Epithelial cell of proximal tubule (primary cell): ENCODE measurements around the gene EPN3. TPM values are rescaled to one million over a fixed set of nuclear protein-coding genes. Genes with fewer than 3 reads are reported as not detected.

Source experiments
- DNase-seq: peaks from one replicate; pipeline ENCODE4 v3.0.0-alpha.2; 2011; ENCODE audit warnings: low read depth
- H3K4me3 ChIP-seq: 2 replicates; pipeline ENCODE4 v1.5.1; 2011; ENCODE audit warnings: low read depth, mild to moderate bottlenecking, low read length
- total RNA-seq: library from RNA; depleted of rRNA; stranded (reverse); fragments of >200 nt; gene quantifications from 2 replicates; pipeline ENCODE4 v1.2.3, GENCODE V29; 2015
- TF ChIP-seq, protein P1 (sequence below): conservative IDR thresholded peaks from 2 replicates; pipeline ENCODE4 v1.5.1; 2012; ENCODE audit warnings: low read depth, mild to moderate bottlenecking, low read length

Gene EPN3
- total RNA-seq, 1 donor from 2014 or later = 2.8 TPM

DNA sequence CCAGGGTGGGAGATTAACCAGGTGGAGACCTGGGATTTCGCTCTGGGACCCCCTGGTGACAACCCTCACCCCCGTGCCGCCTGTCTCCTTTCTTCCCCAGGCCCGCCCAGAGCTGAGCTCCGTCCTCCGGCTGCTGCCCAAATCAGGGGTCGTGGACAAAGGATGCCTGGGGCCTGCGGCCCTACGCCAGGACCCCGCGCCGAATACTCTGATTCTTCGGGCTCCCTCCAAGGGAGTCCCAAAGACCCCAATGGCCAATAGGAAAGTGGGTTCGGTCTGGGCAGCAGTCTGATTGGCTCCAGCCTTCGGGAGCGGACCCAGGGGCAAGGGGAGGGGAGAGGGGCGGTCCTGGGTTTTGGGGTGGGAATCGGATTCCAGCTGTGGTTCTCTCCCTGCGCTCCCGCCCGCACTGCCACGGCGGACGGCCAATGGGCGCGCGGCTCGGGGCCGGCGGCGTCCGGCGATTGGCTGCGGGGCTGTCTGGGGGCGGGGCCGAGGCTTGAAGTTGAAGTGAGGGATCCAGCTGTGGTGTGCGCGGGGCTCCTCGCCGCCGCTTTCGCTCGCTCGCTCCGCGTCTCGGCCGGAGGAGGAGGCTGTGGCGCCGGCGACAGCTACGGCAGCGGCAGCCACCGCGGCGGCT, 27.8 kb downstream of the EPN3 start, which contains the start of gene CACNA1G:
Gene CACNA1G (plus strand): TSS at position 531 of the 640 bp plus-strand sequence. CDS start 745 bp downstream, outside the sequence.
- TF ChIP-seq, protein P1, sequence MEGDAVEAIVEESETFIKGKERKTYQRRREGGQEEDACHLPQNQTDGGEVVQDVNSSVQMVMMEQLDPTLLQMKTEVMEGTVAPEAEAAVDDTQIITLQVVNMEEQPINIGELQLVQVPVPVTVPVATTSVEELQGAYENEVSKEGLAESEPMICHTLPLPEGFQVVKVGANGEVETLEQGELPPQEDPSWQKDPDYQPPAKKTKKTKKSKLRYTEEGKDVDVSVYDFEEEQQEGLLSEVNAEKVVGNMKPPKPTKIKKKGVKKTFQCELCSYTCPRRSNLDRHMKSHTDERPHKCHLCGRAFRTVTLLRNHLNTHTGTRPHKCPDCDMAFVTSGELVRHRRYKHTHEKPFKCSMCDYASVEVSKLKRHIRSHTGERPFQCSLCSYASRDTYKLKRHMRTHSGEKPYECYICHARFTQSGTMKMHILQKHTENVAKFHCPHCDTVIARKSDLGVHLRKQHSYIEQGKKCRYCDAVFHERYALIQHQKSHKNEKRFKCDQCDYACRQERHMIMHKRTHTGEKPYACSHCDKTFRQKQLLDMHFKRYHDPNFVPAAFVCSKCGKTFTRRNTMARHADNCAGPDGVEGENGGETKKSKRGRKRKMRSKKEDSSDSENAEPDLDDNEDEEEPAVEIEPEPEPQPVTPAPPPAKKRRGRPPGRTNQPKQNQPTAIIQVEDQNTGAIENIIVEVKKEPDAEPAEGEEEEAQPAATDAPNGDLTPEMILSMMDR = no peak
- H3K4me3 ChIP-seq = peak within 1 kb of the TSS; percentile 31
- no peak for DNase-seq

DNA sequence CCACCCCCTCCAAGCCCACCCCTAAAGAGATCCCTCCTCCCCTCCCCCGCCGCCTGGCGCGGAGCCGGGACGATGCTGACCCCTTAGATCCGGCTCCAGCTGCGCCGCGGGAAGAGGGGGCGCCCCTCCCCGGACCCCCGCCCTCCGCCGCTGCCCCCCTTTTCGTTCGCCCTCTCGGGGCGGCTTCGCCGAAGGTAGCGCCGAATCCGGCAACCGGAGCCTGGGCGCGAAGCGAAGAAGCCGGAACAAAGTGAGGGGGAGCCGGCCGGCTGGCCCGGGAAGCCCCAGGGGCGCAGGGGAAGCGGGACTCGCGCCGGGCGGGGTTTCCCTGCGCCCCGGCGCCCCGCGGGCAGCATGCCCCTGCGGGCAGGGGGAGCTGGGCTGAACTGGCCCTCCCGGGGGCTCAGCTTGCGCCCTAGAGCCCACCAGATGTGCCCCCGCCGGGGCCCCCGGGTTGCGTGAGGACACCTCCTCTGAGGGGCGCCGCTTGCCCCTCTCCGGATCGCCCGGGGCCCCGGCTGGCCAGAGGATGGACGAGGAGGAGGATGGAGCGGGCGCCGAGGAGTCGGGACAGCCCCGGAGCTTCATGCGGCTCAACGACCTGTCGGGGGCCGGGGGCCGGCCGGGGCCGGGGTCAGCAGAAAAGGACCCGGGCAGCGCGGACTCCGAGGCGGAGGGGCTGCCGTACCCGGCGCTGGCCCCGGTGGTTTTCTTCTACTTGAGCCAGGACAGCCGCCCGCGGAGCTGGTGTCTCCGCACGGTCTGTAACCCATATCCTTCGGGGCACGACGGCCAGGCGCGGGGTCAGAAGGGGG, 28.6 kb downstream of the EPN3 start:
- TF ChIP-seq, protein P1 = no peak
- H3K4me3 ChIP-seq = no peak overlapping the region
- no peak for DNase-seq

DNA sequence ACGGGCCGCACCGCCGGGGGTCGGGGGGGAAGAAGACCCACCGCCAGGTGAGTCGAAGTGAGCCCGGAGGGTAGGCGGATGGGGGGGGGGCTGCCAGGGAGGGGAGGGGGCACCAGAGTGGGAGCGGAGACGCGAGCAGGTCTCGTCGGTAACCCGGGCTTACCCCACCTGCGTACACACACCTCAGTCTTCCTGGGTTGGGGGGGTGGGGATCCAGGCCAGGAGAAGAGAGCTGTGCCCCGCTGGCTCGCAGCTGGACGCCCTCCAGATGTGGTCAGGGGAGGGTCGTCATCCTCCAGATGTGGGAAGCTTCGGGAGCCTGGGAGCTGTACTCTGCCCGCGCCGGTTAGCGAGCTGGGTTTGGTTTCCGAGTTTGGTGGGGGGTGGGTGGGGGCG, 29.2 kb downstream of the EPN3 start:
- DNase-seq = no peak
- H3K4me3 ChIP-seq = no peak overlapping the region
- TF ChIP-seq, protein P1 = no peak

DNA sequence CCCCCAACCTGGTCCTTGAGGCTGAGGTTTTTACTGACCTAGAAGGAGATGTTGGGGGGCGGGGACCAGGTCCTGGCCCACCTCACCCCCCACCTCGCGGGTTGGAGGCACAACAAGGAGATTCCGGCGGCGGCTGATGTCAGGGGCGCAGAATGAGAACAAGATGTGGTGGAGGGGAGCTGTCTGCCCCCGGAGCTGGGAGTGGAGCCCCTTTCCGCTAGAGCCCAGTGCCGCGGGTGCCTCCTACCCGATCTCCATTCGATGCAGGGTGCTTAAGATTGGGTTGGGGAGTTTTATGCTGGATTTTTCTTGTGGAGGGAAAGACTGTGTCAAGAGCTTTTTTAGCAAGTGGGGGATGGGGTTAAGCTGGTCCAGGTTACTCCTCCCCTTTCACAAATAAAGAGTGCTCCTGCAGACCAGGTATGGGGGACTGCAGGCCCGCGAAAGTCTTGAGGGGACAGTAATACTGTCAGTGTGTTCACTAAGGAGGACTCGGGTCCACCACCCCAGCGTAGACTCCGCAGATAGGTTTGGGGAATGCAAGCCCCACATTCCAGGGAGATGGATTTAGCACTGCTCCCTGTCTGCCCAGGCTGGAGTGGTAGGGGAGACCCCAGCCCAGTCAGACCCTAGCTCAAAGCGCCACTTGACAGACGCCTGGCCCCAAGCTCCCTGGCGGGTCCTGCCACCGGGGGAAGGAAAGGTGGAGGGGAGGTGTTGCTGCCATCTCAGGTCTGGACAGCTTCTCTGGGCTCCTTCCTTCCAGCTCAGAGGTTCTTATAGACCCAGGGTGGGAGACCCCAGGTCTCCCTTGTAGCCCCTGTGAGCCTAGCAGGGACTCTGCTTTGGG, 29.9 kb downstream of the EPN3 start:
- no peak for DNase-seq
- H3K4me3 ChIP-seq = no peak overlapping the region
- TF ChIP-seq, protein P1 = no peak

DNA sequence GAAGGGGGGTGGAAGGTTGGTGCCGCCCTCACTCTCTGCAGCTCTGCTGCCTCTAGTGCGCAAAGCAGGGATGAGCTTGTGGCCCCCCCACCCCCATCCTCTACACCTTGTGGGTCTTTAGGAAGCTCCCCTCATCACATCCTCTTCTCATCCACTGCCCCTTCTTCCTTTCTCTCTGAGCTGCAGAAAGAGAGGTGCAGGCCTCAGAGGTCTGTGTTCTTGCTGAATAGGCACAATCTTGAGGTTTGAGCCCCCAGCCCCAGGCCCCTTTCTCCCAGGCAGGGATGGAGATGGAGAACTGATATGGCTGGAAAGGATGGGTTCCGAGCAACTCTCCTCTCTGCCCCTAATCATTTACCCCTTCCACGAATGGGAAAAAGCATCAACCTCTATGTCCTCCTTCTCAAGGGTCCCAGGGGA, 30.6 kb downstream of the EPN3 start:
- DNase-seq = no peak
- H3K4me3 ChIP-seq = no peak overlapping the region
- TF ChIP-seq, protein P1 = no peak

DNA sequence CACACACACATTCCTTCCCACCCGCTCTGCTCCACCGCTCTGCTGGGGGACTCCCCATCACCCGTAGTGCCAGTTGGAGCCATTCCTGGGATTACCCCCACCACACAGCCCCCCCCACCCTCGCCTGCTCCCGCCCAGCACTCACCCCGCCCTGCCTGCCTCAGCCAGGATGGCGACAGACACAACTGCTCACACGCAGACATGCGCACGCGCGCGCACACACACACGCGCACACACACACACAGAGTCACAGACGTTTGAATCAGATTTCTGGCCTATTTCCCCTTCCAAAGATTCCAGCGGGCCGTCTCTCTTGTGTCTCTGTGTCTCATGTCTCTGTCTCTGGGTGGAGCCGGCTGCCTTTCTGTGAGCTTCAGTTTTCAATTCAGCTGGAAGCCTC, 32.4 kb downstream of the EPN3 start:
- H3K4me3 ChIP-seq = no peak overlapping the region
- TF ChIP-seq, protein P1 = no peak
- no peak for DNase-seq
